ENCODE results near the gene DST. TPM values are rescaled to one million over a fixed set of nuclear protein-coding genes. Genes with fewer than 3 reads are reported as not detected.

DST gene
- total RNA-seq, 1 experiment from 2014 or later: 71.8 TPM

DNA sequence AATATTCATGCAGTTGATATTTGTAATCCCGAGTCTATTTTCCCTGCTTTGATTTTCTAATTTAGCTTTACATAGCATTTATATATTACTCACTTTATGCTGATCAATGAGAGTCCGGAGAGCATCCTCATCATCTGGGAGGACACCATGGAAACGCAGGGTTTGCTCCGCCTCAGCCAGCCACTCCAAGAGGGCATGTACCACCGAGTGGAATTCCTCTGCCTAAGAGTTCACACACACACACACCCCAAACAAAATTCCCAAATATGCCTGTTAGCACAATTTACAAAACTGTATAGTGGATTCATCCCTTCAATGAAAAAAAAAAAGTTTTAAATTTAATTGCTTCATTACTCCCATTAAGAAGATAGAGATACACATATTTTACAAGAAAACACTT is 160.7 kb downstream of the DST start:
- CTCF ChIA-PET: no interaction called here
- no peaks in the 10 kb centered on the region for H3K4me1 ChIP-seq (ENCODE audit: insufficient read depth, low read length, poor library complexity, severe bottlenecking)
- POLR2A ChIA-PET (ENCODE audit: low non-redundant PET): no interaction called here
- no peaks in the 10 kb centered on the region for H3K36me3 ChIP-seq (ENCODE audit: insufficient read depth, low read length, poor library complexity, severe bottlenecking)
- H3K9me3 ChIP-seq (ENCODE audit: low read depth, low read length, poor library complexity, severe bottlenecking): no peaks in the 10 kb centered on the region
- intact Hi-C loops (cut with micrococcal nuclease; ENCODE audit: unreplicated experiment): no loop called here
- H3K27ac ChIP-seq (ENCODE audit: low read depth, low read length, poor library complexity, severe bottlenecking): no peak overlapping the region
- BruUV-seq (replicated peaks): no TSS peak
- TF ChIP-seq EZH2 (IDR thresholded peaks at IDR 0.05; ENCODE audit: borderline replicate concordance, low read depth, low read length, poor library complexity, severe bottlenecking): no peak
- TF ChIP-seq, protein P1, sequence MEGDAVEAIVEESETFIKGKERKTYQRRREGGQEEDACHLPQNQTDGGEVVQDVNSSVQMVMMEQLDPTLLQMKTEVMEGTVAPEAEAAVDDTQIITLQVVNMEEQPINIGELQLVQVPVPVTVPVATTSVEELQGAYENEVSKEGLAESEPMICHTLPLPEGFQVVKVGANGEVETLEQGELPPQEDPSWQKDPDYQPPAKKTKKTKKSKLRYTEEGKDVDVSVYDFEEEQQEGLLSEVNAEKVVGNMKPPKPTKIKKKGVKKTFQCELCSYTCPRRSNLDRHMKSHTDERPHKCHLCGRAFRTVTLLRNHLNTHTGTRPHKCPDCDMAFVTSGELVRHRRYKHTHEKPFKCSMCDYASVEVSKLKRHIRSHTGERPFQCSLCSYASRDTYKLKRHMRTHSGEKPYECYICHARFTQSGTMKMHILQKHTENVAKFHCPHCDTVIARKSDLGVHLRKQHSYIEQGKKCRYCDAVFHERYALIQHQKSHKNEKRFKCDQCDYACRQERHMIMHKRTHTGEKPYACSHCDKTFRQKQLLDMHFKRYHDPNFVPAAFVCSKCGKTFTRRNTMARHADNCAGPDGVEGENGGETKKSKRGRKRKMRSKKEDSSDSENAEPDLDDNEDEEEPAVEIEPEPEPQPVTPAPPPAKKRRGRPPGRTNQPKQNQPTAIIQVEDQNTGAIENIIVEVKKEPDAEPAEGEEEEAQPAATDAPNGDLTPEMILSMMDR (conservative IDR thresholded peaks at IDR 0.05; ENCODE audit: low read depth, low read length): no peak
- H3K4me3 ChIP-seq (ENCODE audit: low read depth, low read length, poor library complexity, severe bottlenecking): no peak overlapping the region
- H3K27me3 ChIP-seq (replicated peaks; ENCODE audit: insufficient read depth, low read depth, low read length, poor library complexity): no peaks in the 10 kb centered on the region
- DNase-seq (ENCODE audit: low spot score): no peak

DNA sequence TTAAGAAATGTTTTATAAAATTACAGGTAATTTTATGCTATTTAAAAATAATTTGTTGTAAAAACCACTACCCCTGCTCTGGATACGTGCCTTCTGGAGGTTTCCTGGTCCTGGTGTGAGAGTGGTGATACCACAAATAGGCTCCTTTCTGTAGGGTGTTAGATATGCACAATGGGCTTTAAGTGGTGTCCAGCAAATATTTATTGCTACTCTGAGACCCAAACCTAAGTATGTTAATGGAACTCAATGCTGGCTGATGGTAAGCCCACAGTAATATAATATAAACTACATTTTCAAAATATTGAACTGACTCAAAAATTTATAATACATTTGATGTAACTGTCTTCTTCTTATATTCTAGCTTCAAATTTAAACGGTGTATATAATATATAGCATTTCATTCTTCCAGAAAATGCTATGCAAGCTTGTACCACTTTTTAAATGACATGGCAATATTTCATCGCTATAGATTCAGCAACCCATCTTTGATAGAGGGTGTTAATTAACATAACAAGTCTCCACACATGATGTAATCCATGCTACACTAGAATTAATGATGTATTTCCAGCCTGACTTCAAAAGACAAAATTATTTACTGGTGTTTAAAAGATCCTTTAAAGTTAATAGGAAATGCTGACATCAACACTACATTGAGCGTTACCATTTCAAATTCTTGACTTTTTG is 161.9 kb downstream of the DST start:
- no TSS peak for BruUV-seq (replicated peaks)
- ChIA-PET CTCF (no interaction called here), POLR2A (ENCODE audit: low non-redundant PET) (no interaction called here)
- Histone ChIP-seq H3K9me3 (ENCODE audit: low read depth, low read length, poor library complexity, severe bottlenecking) (no peaks in the 10 kb centered on the region), H3K4me3 (ENCODE audit: low read depth, low read length, poor library complexity, severe bottlenecking) (no peak overlapping the region), H3K27ac (ENCODE audit: low read depth, low read length, poor library complexity, severe bottlenecking) (no peak overlapping the region), H3K4me1 (ENCODE audit: insufficient read depth, low read length, poor library complexity, severe bottlenecking) (no peaks in the 10 kb centered on the region), H3K27me3 (replicated peaks; ENCODE audit: insufficient read depth, low read depth, low read length, poor library complexity) (no peaks in the 10 kb centered on the region), H3K36me3 (ENCODE audit: insufficient read depth, low read length, poor library complexity, severe bottlenecking) (no peaks in the 10 kb centered on the region)
- TF ChIP-seq EZH2 (IDR thresholded peaks at IDR 0.05; ENCODE audit: borderline replicate concordance, low read depth, low read length, poor library complexity, severe bottlenecking): no peak
- TF ChIP-seq, protein P1 (conservative IDR thresholded peaks at IDR 0.05; ENCODE audit: low read depth, low read length): no peak
- intact Hi-C loops (cut with micrococcal nuclease; ENCODE audit: unreplicated experiment): no loop called here
- no peak for DNase-seq (ENCODE audit: low spot score)

DNA sequence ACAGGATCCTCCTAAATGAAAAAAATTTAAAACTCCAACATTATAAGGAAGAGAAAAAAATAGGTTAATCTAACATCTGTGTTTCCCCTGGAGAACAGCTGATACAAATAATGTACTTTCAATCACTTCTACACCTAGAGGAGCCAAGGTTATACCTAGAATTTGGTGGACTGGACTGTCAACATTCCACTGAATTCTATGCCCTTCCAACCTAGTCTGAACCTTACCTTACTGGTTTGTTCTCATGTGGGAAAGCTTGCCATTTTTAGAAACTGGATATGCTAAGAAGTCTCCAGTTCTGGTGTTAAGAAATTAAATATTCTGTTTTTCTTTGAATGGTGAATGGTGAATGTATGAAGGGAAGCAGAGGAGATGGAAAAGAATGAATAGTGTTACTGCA is 162.4 kb downstream of the DST start:
- Histone ChIP-seq H3K4me1 (ENCODE audit: insufficient read depth, low read length, poor library complexity, severe bottlenecking) (no peaks in the 10 kb centered on the region), H3K27me3 (replicated peaks; ENCODE audit: insufficient read depth, low read depth, low read length, poor library complexity) (no peaks in the 10 kb centered on the region), H3K27ac (ENCODE audit: low read depth, low read length, poor library complexity, severe bottlenecking) (no peak overlapping the region), H3K4me3 (ENCODE audit: low read depth, low read length, poor library complexity, severe bottlenecking) (no peak overlapping the region), H3K36me3 (ENCODE audit: insufficient read depth, low read length, poor library complexity, severe bottlenecking) (no peaks in the 10 kb centered on the region), H3K9me3 (ENCODE audit: low read depth, low read length, poor library complexity, severe bottlenecking) (no peaks in the 10 kb centered on the region)
- ChIA-PET POLR2A (ENCODE audit: low non-redundant PET) (no interaction called here), CTCF (no interaction called here)
- intact Hi-C loops (cut with micrococcal nuclease; ENCODE audit: unreplicated experiment): no loop called here
- DNase-seq (ENCODE audit: low spot score): no peak
- TF ChIP-seq EZH2 (IDR thresholded peaks at IDR 0.05; ENCODE audit: borderline replicate concordance, low read depth, low read length, poor library complexity, severe bottlenecking): no peak
- BruUV-seq (replicated peaks): no TSS peak

DNA sequence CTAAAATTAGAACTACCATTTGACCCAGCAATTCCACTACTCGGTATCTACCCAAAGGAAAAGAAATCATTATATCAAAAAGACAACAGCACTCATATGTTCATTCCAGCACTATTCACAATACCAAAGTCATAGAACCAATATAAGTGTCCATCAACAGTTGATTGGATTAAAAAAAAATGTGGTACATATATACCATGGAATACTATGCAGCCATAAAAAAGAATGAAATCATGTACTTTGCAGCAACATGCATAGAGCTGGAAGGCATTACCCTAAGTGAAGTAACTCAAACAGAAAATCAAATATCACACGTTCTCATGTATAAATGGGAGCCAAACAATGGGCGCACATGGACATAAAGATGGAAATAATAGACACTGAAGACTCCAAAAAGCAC is 163.3 kb downstream of the DST start:
- CTCF ChIA-PET: no interaction called here
- intact Hi-C loops (cut with micrococcal nuclease; ENCODE audit: unreplicated experiment): no loop called here
- POLR2A ChIA-PET (ENCODE audit: low non-redundant PET): no interaction called here
- no peaks in the 10 kb centered on the region for H3K9me3 ChIP-seq (ENCODE audit: low read depth, low read length, poor library complexity, severe bottlenecking)
- no peaks in the 10 kb centered on the region for H3K36me3 ChIP-seq (ENCODE audit: insufficient read depth, low read length, poor library complexity, severe bottlenecking)
- no peak overlapping the region for H3K4me3 ChIP-seq (ENCODE audit: low read depth, low read length, poor library complexity, severe bottlenecking)
- no peak for DNase-seq (ENCODE audit: low spot score)
- no TSS peak for BruUV-seq (replicated peaks)
- H3K4me1 ChIP-seq (ENCODE audit: insufficient read depth, low read length, poor library complexity, severe bottlenecking): no peaks in the 10 kb centered on the region
- H3K27ac ChIP-seq (ENCODE audit: low read depth, low read length, poor library complexity, severe bottlenecking): no peak overlapping the region
- H3K27me3 ChIP-seq (replicated peaks; ENCODE audit: insufficient read depth, low read depth, low read length, poor library complexity): no peaks in the 10 kb centered on the region
- no peak for TF ChIP-seq EZH2 (IDR thresholded peaks at IDR 0.05; ENCODE audit: borderline replicate concordance, low read depth, low read length, poor library complexity, severe bottlenecking)
- TF ChIP-seq, protein P1 (conservative IDR thresholded peaks at IDR 0.05; ENCODE audit: low read depth, low read length): no peak
